Activated T-helper 1 cell treated with Interleukin-2 at 50 U/mL for 16 hours (primary cell): Measurements from ENCODE around the gene LHFPL3.

Source experiments
- DNase-seq: peaks from one replicate; pipeline ENCODE4 v3.0.0-alpha.2; 2020; ENCODE audit warnings: low read depth

LHFPL3 gene

GRCh38 chr7:104801022-104801421 lies 472.6 kb downstream of the LHFPL3 start:
- no peak for DNase-seq

- no peak for DNase-seq
Measured at GRCh38 chr7:104803931-104804330, 475.5 kb downstream of the LHFPL3 start.

GRCh38 chr7:104804696-104805095 lies 476.3 kb downstream of the LHFPL3 start:
- DNase-seq, result no peak

GRCh38 chr7:104805449-104806317 lies 477.3 kb downstream of the LHFPL3 start:
- DNase-seq, result no peak

- no peak for DNase-seq
Measured at GRCh38 chr7:104807671-104808070, 479.3 kb downstream of the LHFPL3 start.

- no peak for DNase-seq
Measured at GRCh38 chr7:104809906-104810305, 481.5 kb downstream of the LHFPL3 start.

GRCh38 chr7:104814126-104814525 lies 485.7 kb downstream of the LHFPL3 start:
- DNase-seq, result no peak

GRCh38 chr7:104814671-104815400 lies 486.4 kb downstream of the LHFPL3 start:
- no peak for DNase-seq

GRCh38 chr7:104816537-104816936 lies 488.1 kb downstream of the LHFPL3 start:
- no peak for DNase-seq

- DNase-seq, result no peak
Measured at GRCh38 chr7:104818961-104819880, 490.8 kb downstream of the LHFPL3 start.

- DNase-seq, result no peak
Measured at GRCh38 chr7:104820836-104821535, 492.6 kb downstream of the LHFPL3 start.

- DNase-seq, result no peak
Measured at GRCh38 chr7:104823177-104823576, 494.8 kb downstream of the LHFPL3 start.

GRCh38 chr7:104825099-104825498 lies 496.7 kb downstream of the LHFPL3 start:
- DNase-seq, result no peak

GRCh38 chr7:104826135-104826534 lies 497.7 kb downstream of the LHFPL3 start:
- DNase-seq, result no peak

- DNase-seq, result no peak
Measured at GRCh38 chr7:104836976-104837375, 508.6 kb downstream of the LHFPL3 start.

- DNase-seq, result no peak
Measured at GRCh38 chr7:104838537-104839299, 510.3 kb downstream of the LHFPL3 start.

- no peak for DNase-seq
Measured at GRCh38 chr7:104839842-104840241, 511.4 kb downstream of the LHFPL3 start.

GRCh38 chr7:104841798-104842197 lies 513.4 kb downstream of the LHFPL3 start:
- no peak for DNase-seq

- no peak for DNase-seq
Measured at GRCh38 chr7:104843198-104843597, 514.8 kb downstream of the LHFPL3 start.

- no peak for DNase-seq
Measured at GRCh38 chr7:104845557-104845956, 517.2 kb downstream of the LHFPL3 start.

GRCh38 chr7:104846731-104847130 lies 518.3 kb downstream of the LHFPL3 start:
- no peak for DNase-seq
